Spleen (tissue), 7 donors: ENCODE data around the gene TCF7.

Source experiments
- POLR2A ChIP-seq, 3 donors: fragments of 450-650 bp; IDR thresholded peaks; one replicate each; pipeline ENCODE4 v1.5.1; 2017; ENCODE audit warnings: antibody characterized with exemption in 3 of 3, mild to moderate bottlenecking in 1 of 3
- POLR2AphosphoS5 ChIP-seq, 3 donors: sonication (generic); formaldehyde crosslinking; IDR thresholded peaks; one replicate each; pipeline ENCODE4 v1.5.1; 2017; ENCODE audit warnings: antibody characterized with exemption in 3 of 3
- TF ChIP-seq, protein P1 (sequence below), 11 experiments: fragments of 200-600 bp in 7 of 11; fragments of 450-650 bp in 4 of 11; sonication (generic) in 4 of 11; IDR thresholded peaks in 8 of 11; conservative IDR thresholded peaks in 3 of 11; 1 replicate in 7 of 11; 2 replicates in 4 of 11; pipeline versions ENCODE4 v1.4.0 to v1.8.0; 2016 to 2021; ENCODE audit warnings: antibody characterized with exemption in 11 of 11, inconsistent platforms in 4 of 11, mild to moderate bottlenecking in 1 of 11
- donor health status: DM: no; HTN: no; CAD: no; lungs with moderate emphysema.
- donor health status: DM: no; HTN: no; CAD: no.
- donor health status: DM: no; HTN: no; CAD: no.

GRCh38 chr5:134084570-134084969 is 29.9 kb upstream of the TCF7 start:
- TF ChIP-seq, protein P1, sequence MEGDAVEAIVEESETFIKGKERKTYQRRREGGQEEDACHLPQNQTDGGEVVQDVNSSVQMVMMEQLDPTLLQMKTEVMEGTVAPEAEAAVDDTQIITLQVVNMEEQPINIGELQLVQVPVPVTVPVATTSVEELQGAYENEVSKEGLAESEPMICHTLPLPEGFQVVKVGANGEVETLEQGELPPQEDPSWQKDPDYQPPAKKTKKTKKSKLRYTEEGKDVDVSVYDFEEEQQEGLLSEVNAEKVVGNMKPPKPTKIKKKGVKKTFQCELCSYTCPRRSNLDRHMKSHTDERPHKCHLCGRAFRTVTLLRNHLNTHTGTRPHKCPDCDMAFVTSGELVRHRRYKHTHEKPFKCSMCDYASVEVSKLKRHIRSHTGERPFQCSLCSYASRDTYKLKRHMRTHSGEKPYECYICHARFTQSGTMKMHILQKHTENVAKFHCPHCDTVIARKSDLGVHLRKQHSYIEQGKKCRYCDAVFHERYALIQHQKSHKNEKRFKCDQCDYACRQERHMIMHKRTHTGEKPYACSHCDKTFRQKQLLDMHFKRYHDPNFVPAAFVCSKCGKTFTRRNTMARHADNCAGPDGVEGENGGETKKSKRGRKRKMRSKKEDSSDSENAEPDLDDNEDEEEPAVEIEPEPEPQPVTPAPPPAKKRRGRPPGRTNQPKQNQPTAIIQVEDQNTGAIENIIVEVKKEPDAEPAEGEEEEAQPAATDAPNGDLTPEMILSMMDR (IDR thresholded peaks at IDR 0.05 in 8 of 11, conservative IDR thresholded peaks at IDR 0.05 in 3 of 11): no peak
- TF ChIP-seq POLR2A (IDR thresholded peaks at IDR 0.05) (no peak), POLR2AphosphoS5 (IDR thresholded peaks at IDR 0.05) (no peak)
